Astrocyte (in vitro differentiated cells and primary cell): ENCODE measurements around the gene ATL2. TPM values are rescaled to one million over a fixed set of nuclear protein-coding genes. Genes with fewer than 3 reads are reported as not detected.

Experiments
- DNase-seq: peaks from one replicate; pipeline ENCODE4 v3.0.0-alpha.2; 2010; ENCODE audit warnings: low read depth
- FAIRE-seq: peaks from 2 replicates; lab custom pipeline; 2011; peaks lifted over from hg19 to GRCh38; lab: Jason Lieb, UNC
- H2AFZ ChIP-seq: 2 replicates; pipeline ENCODE4 v1.6.0; 2012; ENCODE audit warnings: low read depth, low read length, inconsistent platforms
- H3K27ac ChIP-seq: 2 replicates; pipeline ENCODE4 v1.5.1; 2011; ENCODE audit warnings: low read depth, low read length, inconsistent platforms
- H3K27me3 ChIP-seq: 2 replicates; pipeline ENCODE4 v1.6.0; 2011; ENCODE audit warnings: low read length, inconsistent platforms; ENCODE audit not compliant: insufficient read depth
- H3K36me3 ChIP-seq: 2 replicates; pipeline ENCODE4 v1.5.1; 2011; ENCODE audit warnings: low read length, inconsistent platforms; ENCODE audit not compliant: insufficient read depth
- H3K4me1 ChIP-seq: 2 replicates; pipeline ENCODE4 v1.5.1; 2011; ENCODE audit warnings: low read length, inconsistent platforms; ENCODE audit not compliant: insufficient read depth
- H3K4me2 ChIP-seq: 2 replicates; pipeline ENCODE4 v1.6.0; 2012; ENCODE audit warnings: low read length, inconsistent platforms
- H3K4me3 ChIP-seq: 2 replicates; pipeline ENCODE4 v1.5.1; 2011; ENCODE audit warnings: low read depth, mild to moderate bottlenecking, low read length, inconsistent platforms; ENCODE audit not compliant: insufficient read depth
- H3K79me2 ChIP-seq: 2 replicates; pipeline ENCODE4 v1.6.0; 2012; ENCODE audit warnings: mild to moderate bottlenecking, low read length, inconsistent platforms; ENCODE audit not compliant: insufficient read depth
- H3K9ac ChIP-seq: 2 replicates; pipeline ENCODE4 v1.6.0; 2012; ENCODE audit warnings: mild to moderate bottlenecking, low read length, inconsistent platforms
- H3K9me3 ChIP-seq: 2 replicates; pipeline ENCODE4 v1.5.1; 2012; ENCODE audit warnings: low read depth, mild to moderate bottlenecking, low read length, inconsistent platforms; ENCODE audit not compliant: insufficient read depth
- H4K20me1 ChIP-seq: 2 replicates; pipeline ENCODE4 v1.6.0; 2012; ENCODE audit warnings: low read length, inconsistent platforms; ENCODE audit not compliant: insufficient read depth
- H3K27ac Mint-ChIP-seq: one replicate; pipeline ENCODE4 v1.8.0; 2021; ENCODE audit warnings: mild to moderate bottlenecking, mixed read lengths; ENCODE audit not compliant: unreplicated experiment
- H3K27me3 Mint-ChIP-seq: one replicate; pipeline ENCODE4 v1.8.0; 2021; ENCODE audit warnings: low read depth, mixed read lengths; ENCODE audit not compliant: unreplicated experiment
- H3K36me3 Mint-ChIP-seq: one replicate; pipeline ENCODE4 v1.8.0; 2021; ENCODE audit warnings: low read depth, mixed read lengths; ENCODE audit not compliant: unreplicated experiment
- H3K4me1 Mint-ChIP-seq: one replicate; pipeline ENCODE4 v1.8.0; 2021; ENCODE audit warnings: low read depth, mixed read lengths; ENCODE audit not compliant: unreplicated experiment
- H3K4me3 Mint-ChIP-seq: one replicate; pipeline ENCODE4 v1.8.0; 2021; ENCODE audit warnings: mild to moderate bottlenecking, moderate library complexity, mixed read lengths; ENCODE audit not compliant: unreplicated experiment
- H3K9me3 Mint-ChIP-seq: one replicate; pipeline ENCODE4 v1.8.0; 2021; ENCODE audit warnings: mild to moderate bottlenecking, mixed read lengths; ENCODE audit not compliant: unreplicated experiment
- EZH2 ChIP-seq: IDR thresholded peaks from 2 replicates; pipeline ENCODE4 v1.6.1; 2012; ENCODE audit warnings: mild to moderate bottlenecking, low read length, inconsistent platforms; ENCODE audit not compliant: insufficient read depth
- total RNA-seq: library from RNA; stranded (reverse); gene quantifications from 2 replicates; pipeline ENCODE4 v1.2.1, GENCODE V29; 2021
- TF ChIP-seq, protein P1 (sequence below): IDR thresholded peaks from 2 replicates; pipeline ENCODE4 v1.5.1; 2011; ENCODE audit warnings: low read depth, mild to moderate bottlenecking, inconsistent platforms, low read length, moderate library complexity; ENCODE audit not compliant: insufficient read depth

Gene ATL2
- total RNA-seq, 1 donor from 2014 or later, result 34.9 TPM

DNA sequence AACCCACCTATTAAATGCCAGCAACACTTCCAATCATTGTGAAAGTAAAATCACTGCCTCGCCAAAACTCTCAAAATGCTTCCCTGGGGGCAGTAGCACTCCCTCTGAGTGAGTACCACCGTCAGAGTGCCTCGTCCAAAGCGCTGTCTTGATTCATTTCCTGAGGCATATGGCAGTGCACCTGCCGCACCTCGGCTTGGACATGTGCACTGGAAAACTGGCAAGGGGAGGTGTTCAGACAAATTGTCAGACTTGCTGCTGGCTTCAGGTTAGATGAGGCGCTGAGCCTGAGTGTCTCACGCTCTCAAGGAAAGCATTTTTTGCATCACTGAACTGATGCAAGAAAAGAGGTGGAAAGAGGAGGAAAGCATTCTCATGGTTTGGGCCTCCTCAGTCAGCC is 132.8 kb downstream of the ATL2 start:
- no peaks in the 10 kb centered on the region for H3K36me3 ChIP-seq
- peaks cover 11% of the 10 kb centered on the region for H3K27me3 Mint-ChIP-seq
- H3K4me1 Mint-ChIP-seq, result peaks cover 16% of the 10 kb centered on the region
- no peak overlapping the region for H2AFZ ChIP-seq
- no peak overlapping the region for H3K27ac Mint-ChIP-seq
- H4K20me1 ChIP-seq, result no peaks in the 10 kb centered on the region
- H3K9me3 ChIP-seq, result no peaks in the 10 kb centered on the region
- H3K4me3 Mint-ChIP-seq, result no peak overlapping the region
- H3K27ac ChIP-seq, result no peak overlapping the region
- no peaks in the 10 kb centered on the region for H3K79me2 ChIP-seq
- H3K4me3 ChIP-seq, result no peak overlapping the region
- no peaks in the 10 kb centered on the region for H3K36me3 Mint-ChIP-seq
- no peaks in the 10 kb centered on the region for H3K4me1 ChIP-seq
- no peak overlapping the region for H3K4me2 ChIP-seq
- no peak for DNase-seq
- no peak for FAIRE-seq
- H3K9ac ChIP-seq, result no peak overlapping the region
- peaks cover 3% of the 10 kb centered on the region for H3K9me3 Mint-ChIP-seq
- TF ChIP-seq EZH2, result no peak
- TF ChIP-seq, protein P1, sequence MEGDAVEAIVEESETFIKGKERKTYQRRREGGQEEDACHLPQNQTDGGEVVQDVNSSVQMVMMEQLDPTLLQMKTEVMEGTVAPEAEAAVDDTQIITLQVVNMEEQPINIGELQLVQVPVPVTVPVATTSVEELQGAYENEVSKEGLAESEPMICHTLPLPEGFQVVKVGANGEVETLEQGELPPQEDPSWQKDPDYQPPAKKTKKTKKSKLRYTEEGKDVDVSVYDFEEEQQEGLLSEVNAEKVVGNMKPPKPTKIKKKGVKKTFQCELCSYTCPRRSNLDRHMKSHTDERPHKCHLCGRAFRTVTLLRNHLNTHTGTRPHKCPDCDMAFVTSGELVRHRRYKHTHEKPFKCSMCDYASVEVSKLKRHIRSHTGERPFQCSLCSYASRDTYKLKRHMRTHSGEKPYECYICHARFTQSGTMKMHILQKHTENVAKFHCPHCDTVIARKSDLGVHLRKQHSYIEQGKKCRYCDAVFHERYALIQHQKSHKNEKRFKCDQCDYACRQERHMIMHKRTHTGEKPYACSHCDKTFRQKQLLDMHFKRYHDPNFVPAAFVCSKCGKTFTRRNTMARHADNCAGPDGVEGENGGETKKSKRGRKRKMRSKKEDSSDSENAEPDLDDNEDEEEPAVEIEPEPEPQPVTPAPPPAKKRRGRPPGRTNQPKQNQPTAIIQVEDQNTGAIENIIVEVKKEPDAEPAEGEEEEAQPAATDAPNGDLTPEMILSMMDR, result no peak
- H3K27me3 ChIP-seq, result no peaks in the 10 kb centered on the region

Other genes starting within 250 kb of the ATL2 start
- 55.9 and 57.5 TPM in 2 replicates for gene HNRNPLL, start 225.7 kb upstream of the ATL2 start, total RNA-seq